CD4-positive, alpha-beta T cell treated with Interleukin-2 at 100 ng/mL for 4 hours (primary cell): ENCODE results near the gene TBXAS1.

ENCODE experiments used
- DNase-seq: peaks from one replicate; pipeline ENCODE4 v3.0.0-alpha.2; 2020; ENCODE audit warnings: low spot score

TBXAS1 gene

DNA sequence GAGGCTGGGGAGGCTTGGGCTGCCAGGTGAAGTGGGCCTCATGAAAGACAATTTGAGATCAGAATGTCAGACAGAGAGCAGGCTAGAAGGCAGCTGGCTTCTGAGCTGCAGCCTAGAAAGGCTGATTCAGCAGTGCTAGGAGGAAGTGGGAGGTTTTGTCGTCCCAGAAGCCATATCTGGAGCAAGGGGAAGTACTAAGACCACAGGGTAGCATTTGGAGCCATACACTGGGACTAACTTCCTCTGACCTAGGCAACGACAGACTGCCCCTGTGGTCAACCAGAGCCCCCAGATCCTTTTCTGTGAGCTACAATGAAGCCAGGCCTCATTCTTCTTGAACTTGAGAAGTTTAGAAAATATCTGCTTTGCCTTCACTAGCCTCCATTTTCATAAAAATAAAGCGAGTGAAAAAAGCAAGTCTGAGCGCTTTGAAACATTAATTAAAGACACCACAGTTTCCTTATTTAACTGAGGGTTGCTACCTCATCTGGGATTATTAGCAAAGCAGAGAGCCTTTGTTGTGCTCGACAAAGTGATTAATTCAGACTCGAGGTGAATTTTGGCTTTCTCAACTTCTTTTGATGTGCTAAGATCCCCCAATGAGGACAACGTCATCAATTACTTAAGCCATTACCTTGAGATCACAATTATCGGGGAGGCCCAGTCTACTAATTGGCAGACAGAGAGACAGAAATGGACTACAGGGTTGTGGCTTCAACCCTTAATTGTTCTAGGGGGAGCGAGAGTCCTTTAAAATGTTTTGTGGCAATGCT lies 26.6 kb downstream of the TBXAS1 start:
- DNase-seq: no peak

DNA sequence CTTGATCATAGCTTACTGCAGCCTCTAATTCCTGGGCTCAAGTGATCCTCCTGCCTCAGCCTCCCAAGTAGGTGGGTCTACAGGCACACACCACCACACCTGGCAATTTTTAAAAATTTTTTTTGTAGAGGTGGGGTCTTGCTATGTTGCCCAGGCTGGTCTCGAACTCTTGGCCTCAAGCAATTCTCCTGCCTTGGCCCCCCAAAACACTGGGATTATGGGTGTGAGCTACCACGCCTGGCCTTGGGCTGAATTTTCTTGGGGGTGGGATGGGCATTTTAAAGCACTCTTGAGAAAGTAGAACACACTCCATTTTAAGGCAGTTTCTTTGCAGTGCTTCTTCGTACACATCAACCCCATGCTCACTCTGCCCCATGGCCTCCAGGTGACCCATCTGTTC lies 28.7 kb downstream of the TBXAS1 start:
- no peak for DNase-seq

DNA sequence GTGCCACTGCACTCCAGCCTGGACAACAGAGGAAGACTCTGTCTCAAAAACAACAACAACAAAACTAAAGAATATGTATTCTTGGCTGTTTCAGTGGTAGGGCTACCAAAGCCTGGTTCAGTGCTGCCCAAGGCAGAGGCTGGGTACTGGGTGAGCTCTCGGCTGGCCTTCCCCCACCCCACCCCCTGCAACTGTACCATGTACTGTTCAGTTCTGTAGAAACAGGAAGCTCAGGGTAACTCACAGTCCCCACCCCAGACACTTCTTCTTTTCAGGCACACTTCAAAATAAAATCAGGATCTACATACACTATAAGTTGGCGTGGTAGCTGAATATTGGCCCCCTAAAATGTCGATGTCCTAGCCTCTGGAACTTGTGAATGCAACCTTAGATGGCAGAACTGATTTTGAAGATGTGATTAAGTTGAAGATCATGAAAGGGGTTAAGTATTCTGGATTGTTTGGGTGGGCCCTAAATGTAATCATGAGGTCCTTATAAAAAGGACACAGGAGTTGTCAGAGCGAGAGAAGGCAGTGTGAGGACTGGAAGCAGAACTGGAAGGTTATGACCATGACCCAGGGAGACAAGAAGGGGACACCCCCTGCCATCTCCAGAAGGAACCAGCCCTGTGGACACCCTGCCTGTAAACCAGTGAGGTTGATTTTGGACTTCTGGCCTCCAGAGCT lies 31.2 kb downstream of the TBXAS1 start:
- DNase-seq: peak; percentile 6

DNA sequence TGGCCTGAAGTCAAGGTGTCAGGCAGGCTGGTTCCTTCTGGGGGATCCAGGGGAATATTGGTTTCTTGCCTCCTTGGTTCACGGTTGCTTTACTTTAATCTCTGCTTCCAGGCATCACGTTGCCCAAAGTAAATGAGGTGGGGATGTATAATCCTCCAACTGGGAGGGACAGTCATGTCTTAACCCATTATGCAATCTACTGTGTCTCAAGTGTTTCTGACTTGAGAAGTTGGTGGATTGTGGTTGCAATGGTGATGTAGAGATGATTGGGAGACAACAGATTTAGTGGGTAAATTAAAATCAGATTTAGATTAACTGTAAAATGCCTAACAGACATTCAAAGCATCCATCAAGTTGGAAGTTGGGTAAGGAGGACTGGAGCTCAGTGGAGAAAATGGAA lies 32.7 kb downstream of the TBXAS1 start:
- DNase-seq: no peak

DNA sequence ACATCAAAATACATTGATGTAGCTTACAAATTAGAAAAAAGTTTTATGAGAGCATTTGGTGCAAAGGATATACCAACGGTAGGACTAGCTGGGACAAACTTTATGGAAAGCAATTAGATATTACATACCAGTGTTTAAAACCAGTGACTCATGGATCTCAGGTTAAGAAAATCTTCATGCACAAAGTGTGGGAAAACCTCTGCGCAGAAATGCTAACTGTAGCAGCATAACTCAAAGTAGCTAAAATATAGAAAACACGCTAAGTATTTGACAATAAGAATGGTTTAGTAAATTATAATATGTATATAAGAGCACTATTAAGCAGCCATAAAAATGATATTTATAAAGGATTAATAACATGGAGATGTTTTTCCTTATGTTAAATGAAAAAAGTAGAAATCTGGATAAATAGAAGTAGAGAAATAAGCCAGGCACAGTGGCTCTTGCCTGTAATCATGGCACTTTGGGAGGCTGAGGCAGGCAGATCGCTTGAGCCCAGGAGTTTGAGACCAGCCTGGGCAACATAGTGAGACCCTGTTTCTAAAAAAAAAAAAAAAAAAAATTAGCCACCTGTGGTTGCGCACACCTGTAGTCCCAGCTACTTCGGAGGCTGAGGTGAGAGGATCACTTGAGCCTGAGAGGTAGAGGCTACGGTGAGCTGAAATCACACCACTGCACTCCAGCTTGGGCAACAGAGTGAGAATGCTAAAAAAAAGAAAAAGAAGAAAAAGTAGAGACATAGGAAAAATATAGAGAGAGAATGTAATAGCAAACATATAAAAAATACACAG lies 37.2 kb downstream of the TBXAS1 start:
- no peak for DNase-seq

DNA sequence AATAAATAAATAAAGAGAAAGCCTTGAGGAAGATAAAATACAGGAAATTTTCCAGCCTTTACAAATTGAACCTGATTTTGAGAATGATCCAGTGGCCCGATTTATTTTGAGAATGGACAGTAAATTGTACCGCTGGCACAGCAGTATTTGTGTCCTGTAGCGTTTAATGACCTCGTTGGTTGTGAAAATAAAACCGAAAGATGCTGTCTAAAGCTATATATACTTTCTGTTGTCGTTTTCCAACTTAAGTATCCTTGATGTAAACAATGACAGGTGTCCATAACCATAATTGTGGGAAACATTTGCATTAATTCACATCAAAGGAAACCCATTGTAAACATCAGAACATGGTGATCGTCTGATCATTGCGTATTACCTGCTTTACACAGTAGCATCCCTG lies 38.8 kb downstream of the TBXAS1 start:
- DNase-seq: no peak

DNA sequence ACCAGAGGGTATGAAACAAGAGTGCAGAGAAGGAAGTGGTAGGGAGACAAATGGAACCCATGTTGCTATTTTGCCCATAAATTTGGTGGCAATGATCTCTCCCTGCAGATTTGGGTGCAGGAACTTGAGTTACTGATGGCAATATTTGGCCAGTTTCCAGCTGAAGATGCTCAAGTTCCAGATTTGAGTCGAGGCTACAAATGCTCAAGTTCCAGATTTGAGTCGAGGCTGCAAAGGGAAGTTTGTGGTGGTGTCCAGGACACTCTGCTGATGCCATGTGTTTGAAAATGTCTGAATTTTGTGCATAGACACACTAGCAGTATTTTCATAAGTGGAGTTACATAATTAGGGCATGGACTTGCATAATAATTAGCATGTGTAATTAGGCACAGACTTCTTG lies 40.8 kb downstream of the TBXAS1 start:
- DNase-seq: no peak

DNA sequence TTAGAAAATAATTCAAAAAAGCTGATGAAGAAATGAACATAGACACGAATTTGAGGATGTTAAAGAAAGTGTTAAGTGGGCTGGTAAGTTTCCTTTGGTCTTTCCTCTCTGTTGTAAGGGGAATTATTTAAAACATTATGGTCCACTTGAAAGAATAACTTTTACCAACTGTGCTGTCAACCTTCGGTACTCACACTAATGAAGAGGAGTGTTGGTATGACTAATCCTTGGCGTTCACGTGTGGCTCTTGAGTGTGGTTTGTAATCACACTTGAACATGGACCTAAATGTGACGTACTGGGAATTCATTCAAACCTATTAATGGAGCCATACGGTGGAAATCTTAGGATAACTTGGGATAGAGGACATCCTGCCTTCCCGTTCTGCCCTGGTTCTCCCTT lies 41.3 kb downstream of the TBXAS1 start:
- no peak for DNase-seq

DNA sequence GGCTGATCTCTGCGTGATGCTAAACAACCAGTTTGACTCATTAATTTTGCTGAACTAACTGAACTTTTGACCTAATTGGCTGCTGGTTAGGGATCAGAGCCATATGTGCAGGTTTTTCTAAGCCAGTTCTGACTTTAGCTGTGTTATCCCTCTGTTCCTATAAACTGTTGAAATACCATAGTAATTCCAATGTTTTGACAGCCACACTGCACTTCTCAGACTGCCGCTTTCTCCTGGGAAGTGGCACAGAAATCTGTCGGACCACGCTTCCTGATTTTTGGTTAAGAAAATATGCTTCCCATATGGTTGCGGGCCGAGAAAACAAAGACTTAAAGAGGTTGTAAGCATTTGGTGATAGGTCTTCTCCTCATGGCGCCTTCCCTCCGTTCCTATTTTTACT lies 42.3 kb downstream of the TBXAS1 start:
- DNase-seq: no peak

DNA sequence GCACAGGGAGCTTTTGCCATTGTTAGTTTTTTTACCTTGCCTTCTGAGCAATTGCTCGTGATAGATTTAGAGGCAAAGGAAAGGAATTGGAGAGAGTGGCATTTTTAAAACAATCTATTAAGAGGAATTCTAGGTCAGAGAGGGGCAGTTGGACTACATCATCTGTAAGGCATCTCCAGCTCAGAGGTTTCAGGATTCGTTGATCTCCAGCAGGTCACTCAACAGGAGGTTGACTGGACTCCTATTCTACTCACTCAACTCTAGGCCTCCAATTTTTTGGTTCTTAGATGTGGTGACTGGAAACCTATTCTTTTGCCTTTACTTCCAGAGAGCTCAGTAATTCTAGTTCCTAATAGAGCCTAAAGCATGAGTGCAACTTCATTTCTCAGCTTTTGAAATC lies 42.8 kb downstream of the TBXAS1 start:
- DNase-seq: no peak

DNA sequence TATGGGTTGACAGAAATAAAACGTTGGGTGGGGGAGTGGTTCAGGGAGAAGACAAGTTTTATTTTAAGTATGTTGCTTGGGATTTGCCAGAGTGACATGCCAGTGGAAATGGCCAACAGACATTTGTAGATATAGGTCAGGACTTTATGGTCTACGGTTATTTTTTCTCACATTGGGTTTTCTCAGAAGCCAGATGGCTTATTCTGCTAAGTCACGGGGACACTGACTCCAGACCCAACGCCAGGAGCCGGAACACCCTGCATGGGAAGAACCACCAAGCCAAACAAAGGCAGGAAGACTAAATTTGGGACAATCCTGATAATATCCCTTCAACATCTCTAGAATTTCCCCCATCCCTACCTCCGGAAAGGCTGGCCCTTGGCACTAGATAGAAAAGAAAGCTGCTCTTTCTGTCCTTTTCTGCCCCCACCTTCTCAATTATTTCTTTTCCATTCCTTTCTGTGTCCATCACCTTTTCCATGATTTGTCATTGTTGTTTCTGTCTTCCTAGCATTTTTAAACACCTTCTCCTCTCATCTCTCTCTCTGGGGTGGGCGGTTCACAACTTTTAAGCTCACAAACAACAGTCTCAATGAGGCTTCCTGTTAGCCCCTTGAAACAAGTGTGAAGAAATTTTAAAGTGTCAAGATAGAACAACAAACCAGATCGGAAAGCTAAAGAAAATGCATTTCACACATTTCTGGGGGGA lies 44.7 kb downstream of the TBXAS1 start:
- no peak for DNase-seq

DNA sequence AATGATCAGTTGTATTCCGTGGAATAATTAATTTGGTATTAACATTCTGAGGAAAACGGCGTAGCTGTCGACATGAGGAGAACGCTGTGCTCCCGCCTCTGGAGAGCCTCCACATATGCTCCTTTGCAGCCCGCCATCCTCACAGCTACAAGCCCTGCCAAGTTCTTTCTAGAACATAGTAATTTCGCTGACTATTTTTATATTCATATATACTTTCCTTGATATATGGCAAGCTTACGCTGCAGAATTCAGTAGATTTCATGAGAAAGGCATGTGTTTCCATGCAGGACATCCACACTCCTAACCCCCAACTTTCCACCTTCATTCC lies 45.2 kb downstream of the TBXAS1 start:
- no peak for DNase-seq

DNA sequence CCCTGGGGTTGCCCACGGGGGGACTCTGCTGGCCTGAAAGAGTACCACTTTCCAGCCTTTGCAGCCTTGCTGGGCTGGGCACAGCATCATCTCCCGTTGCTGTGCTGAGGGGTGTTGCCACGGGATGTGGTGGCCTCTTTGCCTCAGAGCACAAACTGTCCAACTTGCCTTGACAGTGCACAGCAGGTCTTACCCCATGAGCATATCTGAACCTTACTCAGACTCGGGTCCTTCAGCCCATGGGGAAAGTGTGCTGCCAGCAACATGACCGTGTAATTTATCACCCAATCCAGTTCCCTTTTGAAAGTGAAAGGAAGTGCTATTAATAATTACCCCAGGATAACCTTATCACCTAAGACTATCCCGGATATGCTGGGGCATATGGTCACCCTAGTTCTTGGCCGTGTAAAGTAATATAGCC lies 46.8 kb downstream of the TBXAS1 start:
- no peak for DNase-seq

DNA sequence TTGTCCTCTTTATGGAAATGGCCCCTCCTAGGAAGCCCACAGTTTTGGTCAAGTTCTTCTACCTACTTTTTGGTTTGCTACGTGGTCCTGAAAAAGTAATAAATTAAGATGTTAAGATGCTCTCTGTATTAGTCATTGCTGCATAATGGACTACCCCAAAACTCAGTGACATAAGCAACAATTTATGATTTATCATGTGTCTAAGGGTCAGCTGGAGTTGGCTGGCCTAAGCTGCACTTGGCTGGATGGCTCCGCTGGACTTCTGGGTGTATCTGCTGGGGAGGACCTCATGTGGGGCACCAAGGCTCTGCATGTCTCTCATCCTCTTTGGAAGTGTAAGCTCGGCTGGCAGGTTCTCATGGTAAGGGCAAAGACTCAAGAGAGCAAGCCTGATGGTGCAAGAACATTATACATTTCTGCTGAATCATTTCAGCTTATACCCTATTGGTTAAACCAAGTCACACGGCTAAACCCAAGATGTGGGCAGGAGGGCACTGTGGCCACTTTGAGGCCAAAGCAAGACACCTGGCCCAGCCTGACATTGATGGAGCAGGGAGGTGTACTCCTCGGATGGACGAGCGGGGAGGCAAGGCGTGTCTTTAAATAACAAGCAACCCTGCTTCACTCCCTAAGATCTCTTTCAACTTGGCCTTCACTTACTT lies 47.7 kb downstream of the TBXAS1 start:
- no peak for DNase-seq

DNA sequence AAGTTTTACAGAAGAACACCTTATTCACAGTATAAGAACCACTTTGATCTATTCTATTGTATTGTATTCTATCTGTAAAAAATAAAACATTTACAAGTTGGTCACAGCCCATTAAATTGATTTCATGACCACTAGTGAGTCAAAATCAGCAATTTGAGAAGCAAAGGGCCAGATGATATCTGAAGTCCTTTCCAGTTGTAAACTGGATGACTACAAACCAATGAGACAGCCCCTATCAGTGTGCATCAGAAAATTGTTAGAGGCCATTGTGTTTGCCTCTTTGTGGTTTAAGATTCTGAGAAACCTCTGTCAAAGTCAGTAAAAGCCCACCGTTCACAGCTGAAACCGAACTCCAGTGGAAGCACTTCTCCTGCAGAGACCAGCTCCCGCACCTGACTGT lies 54.8 kb downstream of the TBXAS1 start:
- no peak for DNase-seq

DNA sequence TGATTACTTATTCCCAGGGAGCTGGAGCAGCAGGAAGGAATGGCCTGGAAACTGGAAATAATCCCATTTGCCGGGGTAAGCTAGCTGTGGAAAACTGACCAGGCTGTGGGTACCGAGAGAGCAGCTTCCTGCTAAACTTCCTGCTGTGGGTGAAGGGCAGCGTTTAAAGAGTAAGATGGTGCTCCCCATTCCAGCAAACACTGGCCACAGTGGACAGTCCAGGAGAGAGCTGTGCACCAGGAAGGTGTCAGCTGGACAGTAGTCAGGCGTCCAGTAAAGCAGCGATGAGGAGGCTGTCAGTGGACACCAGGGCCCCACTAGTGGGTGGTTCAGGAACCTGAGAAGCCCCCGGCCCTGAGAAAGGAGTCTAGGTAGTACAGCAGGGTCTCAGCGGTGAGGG lies 55.4 kb downstream of the TBXAS1 start:
- DNase-seq: no peak

DNA sequence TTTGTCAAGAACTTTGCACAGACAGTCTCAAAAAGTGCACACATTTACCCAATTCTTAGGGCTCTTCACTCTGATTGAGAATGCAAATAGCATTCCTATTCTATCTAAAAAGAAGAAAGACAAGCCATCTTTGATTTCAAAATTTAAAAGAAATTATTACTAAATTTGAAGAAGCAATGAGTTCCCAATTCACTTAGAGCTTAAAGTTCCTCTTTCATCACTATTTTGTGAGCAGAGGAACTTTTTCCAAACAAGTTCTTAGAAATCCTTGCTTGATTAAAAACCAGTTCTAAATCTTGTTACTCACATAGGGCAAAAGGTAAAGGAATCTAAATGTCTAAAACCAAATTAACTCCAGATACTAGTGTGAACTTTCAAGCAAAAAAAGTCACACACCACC lies 56.4 kb downstream of the TBXAS1 start:
- no peak for DNase-seq

DNA sequence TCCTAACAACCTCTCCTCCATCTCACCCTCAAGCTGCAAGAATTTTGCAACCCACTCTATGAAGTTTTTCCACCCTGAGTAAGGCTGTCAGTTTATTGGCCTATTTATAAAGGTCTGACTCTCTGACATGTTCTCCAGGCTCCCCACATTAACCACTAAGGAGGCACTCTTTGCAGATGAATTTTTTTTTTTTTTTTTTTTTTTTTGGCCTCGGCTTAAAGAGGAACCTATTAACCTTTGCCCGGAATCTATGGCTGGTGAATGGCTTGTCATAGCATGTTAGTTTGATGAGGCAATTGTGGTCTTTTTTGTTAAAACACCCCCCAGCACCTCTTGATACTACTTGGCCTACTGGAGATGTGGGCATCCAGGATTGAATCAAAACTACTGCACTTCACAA lies 57.1 kb downstream of the TBXAS1 start:
- DNase-seq: no peak

DNA sequence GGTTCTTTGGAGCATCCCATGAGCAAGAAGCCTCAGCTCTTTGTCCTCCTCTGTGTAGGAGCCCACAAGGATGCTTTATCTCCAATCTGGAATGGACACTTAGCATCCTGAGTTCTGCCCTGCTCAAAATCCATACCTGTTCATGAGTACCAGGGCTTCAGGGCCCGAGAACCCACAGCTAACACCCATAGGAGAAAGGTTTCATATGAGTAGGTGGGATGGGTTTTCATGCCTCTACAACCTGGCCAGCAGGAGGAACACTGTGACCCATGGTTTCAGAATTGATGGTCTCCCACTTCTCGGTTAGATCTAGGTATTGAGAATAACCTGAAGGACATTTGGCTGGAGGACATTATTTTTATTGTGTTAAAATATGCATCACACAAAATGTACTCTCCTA lies 57.8 kb downstream of the TBXAS1 start:
- DNase-seq: no peak

DNA sequence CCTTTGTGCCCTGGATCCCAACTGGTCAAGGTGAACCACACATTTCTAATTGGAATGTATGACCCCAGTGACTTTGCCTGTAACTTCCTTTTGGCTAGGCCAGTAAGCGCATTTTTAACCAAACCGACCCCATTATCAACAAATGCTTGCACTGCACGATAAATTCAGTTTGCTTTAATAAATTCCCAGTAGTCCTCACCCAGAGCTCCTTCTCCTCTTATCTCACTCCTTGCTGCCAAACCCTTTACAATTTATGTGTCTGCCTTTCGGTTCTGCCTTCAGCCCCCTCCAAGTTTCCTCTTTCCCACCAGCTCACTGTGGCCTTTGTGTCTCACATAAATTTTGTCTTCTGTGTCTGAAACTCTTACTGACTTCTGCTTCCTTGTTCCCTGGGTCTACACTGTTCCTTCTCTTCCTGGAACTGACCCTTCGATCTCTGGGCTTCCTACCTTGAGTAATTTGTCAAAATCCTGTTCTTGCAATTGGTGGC lies 59.0 kb downstream of the TBXAS1 start:
- no peak for DNase-seq

DNA sequence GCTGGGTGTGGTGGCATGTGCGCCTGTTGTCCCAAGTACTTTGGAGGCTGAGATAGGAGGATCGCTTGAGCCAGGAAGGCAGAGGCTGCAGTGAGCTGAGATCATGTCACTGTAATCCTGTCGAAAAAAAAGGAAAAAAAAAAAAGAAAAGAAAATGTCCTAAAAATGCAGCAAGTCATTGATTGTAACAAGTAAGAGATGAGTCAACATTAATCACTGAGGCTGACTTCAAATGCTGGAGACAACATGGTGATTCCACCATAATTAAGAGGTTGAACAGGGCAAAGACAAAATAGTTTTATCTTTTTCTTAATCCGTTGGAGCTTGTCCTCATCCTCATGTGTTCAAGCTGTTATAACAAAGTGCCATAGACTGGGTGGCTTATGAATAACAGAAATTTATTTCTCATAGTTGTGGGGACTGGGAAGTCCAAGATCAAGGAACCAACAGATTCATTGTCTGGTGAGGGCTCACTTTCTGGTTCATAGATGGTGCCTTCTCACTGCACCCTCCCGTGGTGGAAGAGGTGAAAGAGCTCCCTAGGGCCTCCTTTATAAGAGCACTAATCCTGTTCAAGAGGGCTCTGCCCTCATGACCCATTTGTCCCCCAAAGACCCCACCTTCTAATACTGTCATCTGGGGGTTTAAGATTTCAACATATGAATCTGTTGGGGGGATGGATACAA lies 60.3 kb downstream of the TBXAS1 start:
- no peak for DNase-seq
